ENCODE data around the gene PAPPA.

Gene PAPPA

DNA sequence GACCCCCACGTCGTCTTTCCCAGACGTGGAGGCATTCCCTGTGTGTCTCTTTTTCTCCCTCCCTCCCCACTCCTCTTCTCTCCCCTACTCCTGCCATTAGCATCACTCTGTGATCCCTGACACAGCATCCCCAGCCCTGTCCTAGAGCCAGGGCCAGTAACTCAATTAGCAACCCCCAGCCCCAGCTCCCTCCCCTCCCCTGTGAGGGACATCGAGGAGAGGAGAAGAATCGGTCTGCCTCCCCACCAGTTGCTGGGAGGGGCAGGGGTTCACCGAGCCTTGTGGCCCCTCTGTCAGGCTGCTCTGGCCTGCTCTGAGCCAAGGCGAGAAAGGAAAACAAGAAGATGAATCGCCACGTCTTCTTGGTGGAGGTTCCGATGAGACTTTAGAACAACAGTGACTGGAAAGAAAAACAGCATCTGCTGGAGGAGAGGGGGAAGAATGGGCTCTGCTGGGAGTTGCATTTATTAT is 123.1 kb downstream of the PAPPA start:
- DNase-seq (ENCODE audit: low spot score), result no peak

DNA sequence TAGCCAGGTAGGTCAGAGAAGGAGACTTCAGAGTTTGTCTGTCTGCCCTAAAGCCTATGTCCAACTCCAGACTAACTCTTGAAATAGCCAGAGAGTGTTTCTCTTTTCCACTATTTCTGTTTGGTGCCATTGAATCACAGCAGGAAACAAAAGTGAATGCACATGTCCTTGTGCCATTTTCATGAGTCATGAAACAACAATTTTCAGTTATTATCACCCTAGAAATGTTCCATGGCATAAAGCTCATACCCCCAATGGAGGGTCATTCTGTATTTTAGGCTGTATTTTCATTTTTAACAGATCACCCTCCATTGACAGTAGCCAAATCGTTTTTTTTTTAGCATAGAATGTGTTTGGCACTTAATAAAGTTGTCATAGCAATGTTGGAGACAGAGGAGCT is 124.7 kb downstream of the PAPPA start:
- DNase-seq (ENCODE audit: low spot score), result no peak

DNA sequence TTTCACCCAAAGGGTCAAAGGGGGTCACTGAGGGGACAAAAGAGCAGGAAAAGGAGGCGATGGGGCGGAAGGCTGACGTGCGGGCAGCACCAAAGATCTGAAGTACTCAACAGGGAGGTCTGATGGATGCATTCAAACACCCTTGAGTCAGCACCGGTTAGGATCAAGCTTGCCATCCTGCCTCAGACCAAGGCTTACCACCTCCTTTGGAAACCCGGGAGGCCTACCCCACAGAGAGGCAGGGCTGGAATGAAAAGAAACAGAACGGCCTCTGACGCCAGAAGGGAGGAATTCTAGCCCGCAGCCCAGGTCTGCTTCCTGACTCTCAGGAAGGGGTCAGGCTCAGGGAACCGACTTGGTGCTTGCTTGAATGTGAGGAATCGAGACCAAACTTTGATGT is 125.6 kb downstream of the PAPPA start:
- no peak for DNase-seq (ENCODE audit: low spot score)

DNA sequence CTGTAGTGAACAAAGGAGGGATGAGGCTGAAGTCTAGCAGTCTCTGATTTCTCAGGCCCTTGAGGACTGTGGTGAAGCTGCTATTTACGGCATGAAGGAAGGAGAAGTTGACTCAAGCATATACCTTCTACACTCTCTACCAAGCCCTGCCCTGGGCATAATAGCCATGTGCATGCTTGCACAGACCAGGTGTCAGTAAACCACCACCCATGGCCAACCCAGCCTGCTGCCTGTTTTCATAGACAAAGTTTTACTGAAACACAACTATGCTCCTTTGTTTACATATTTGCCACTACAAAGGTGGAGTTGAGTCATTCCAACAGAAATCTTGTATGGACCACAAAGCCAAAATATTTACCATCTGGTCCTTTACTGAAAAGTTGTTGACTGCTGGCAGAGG is 126.9 kb downstream of the PAPPA start:
- DNase-seq (ENCODE audit: low spot score), result no peak

DNA sequence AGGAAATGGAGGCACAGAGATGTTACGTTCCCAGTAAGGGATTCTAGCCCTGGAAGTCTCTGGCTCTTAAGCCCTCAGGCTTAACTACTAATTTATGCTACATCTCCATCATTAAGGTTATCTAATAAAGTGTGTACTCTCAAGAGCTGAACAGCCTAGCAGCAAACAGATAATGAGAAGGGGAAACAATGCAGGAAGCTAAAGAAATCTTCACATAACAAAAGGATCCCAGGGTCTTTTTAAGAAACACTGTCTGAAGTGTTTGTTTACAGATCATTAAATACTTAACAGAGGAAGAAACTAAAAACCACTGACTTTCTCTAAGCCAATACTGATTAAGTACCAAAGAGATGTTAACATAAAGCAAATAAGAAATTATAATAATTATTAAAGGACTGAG is 129.0 kb downstream of the PAPPA start:
- DNase-seq (ENCODE audit: low spot score), result no peak

DNA sequence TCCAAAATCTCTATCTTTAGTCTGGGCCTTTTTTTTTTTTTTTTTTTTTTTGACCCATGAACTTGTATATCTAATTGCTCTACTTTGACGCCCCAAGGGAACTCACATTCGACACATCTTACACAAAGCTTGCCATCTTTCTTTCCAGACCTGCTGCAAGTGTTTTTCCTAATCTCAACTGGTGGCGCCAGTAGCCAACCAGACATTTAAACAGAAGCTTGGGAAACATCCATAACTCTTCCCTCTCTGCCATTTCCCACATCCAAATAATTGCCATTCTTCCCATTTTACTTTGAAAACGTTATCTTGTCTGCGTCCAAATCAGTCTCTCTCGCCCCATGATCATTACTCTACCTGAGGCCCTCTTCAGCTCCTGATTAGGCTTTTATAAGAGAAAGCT is 130.9 kb downstream of the PAPPA start:
- no peak for DNase-seq (ENCODE audit: low spot score)

DNA sequence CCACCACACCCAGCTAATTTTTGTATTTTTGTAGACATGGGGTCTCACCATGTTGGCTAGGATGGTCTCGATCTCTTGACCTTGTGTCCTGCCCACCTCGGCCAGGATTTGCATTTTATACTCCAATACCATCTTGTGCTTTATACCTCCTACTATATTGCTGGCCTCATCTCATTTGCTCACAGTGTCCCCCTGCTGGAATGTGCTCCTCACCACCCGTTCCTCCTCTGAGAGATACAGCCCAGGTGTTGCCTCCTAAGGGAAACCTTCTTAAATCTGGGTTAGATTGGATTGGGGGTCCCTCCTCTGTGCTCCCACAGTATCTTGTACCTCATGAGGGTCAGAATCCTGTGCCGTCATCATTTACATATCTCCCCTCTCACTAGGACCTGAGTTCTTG is 131.7 kb downstream of the PAPPA start:
- no peak for DNase-seq (ENCODE audit: low spot score)

DNA sequence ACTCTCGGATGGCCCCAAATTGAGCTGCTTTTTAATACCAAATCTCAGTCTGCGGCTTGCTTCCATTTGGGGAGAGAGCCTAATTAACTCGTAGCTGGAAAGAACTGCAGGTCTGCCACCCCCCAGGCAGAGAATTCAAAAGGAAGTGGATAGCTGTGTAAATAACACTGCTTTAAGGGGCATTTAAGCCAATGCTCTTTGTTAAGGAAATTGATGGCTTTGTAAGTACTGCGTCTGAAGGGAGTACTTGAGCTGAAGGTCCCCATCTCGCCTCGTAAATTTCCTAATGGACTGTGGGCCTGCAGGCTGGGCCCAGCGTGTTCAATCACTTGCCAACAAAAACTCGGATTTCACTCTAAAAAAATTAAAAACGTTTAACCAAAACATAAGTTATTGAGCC is 132.7 kb downstream of the PAPPA start:
- no peak for DNase-seq (ENCODE audit: low spot score)

DNA sequence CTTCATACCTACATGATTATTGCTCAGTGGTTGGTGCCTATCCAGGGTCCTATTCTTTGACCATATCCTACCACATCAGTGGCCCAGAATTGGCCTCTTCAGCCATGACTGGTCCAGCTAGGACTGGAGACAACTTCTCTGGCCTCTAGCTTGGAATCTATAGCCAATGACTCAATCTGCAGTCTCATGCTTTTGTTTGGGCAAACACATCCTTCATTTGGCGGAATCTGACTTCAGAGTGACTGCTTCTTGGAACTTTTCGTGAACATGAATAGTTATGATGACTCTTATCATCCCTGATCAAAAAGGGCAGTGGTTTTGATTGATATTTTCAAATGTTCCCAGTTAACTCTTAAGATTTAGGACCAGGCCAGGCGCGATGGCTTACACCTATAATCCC is 134.1 kb downstream of the PAPPA start:
- no peak for DNase-seq (ENCODE audit: low spot score)

DNA sequence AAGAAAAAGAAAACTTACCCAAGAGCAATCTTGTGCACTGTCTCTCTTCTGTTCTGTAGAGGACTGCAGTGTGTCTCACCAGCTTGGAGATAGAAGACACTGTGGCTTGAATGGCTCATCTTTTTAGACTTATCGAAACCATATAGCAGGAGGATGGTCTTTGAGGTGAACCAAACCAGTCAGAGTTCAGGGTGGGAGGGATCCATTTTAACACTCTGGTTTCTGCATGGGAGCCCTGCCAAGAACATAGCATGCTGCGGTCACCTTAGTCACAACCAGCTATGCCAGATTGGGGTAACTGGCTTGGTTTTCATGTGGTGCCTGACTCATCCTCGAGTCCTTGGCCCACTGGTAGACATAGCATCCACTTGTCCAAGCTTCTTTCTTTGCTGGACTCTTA is 135.1 kb downstream of the PAPPA start:
- no peak for DNase-seq (ENCODE audit: low spot score)

DNA sequence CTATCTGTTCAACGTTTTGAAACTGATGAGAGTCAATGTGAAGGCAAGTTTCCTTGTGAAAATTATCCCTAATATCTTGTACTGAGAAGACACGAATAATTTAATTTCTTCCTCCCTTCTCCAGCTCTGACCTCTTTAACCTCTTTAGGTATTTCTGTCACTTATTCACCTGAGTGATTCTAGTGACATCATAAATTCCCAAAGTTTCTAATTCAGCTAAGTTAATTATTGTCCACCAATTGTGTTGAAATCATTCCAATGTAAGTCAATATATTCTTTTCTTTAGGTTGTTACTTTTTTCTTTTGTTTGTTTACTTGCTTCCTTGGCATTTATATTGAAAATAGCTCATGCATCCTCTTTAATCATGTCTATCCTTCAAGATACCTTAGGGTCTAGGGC is 143.8 kb downstream of the PAPPA start:
- no peak for DNase-seq (ENCODE audit: low spot score)

DNA sequence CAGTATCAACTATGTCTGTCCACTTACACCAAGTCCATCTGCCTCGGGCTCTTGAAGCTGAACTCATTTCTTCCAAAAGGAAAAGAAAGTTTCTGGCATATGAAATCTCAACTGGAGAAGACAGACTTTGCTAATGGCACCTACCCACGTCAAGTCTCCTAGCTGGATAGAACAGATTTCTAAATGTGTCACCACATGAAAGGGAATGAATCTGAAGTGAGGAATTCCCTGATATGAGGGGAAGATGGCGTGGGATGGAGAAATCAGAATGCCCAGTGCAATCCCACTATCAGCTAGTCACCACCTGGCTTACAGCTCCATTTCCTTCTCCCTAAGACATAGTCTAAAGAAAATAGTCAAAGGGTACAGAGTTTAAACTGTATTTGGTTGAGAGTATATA is 144.7 kb downstream of the PAPPA start:
- no peak for DNase-seq (ENCODE audit: low spot score)

DNA sequence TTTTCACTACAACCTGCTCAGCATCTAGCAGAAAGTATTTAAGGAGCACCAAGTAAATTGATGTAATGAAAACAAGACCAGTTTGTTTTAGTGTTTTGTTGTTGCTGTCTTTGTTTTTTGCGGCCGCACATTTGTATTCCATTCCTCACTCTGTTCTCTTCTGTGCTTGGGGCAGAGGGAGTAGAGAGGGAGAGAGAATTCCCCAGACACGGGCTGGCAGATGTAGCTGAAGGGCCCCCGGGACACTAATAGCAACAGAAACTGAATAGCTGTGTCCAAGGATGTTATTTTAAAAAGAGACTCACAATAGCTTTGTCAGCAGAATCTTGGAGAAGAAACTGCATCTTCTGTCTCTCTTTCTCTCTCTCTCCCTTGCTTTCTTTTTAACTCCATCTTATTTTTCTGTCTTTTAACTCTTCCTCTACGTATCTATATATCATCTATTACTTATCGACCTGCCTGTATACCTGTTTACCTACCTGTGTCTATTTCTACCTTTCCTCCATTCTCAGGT is 145.3 kb downstream of the PAPPA start:
- DNase-seq (ENCODE audit: low spot score), result no peak

DNA sequence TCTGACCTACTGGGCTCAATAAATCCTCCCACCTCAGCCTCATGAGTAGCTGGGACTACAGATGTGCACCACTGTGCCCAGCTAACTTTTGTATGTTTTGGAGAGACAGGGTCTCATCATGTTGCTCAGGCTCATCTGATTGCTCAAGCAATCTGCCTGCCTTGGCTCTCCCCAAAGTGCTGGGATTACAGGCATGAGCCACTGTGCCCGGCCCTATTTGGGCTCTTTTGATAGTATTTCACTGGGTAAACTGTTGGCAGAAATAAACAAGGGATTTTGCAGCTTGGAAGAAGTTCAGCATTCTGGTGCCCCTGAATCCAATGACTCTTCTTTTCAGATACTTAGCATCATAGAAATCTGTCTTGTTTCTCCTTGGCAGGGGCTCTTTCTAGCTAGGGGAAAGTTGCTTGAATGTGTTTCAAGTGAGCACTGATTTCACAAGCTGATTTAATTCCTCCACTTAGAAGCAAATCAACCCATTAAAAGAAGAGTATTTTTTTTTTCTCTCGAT is 146.8 kb downstream of the PAPPA start:
- no peak for DNase-seq (ENCODE audit: low spot score)

DNA sequence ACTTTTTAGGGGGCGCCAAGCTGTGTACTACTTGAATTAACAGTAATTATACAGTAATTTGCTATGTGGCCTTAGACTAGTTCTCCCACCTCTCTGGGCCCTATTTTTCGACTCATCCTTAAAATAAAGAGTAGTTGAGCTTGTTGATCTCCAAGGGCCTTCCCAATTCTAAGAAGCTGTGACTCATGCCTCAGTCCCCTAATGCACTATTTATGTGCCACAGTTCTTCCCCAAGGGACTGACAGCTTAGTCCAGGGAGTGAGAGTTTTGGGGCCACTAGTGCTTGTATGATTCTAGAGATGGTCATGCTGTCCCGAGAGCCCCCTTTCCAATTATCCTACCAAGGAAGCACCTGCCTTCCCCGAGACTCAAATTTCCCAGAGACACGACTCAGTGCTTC is 149.7 kb downstream of the PAPPA start:
- no peak for DNase-seq (ENCODE audit: low spot score)

DNA sequence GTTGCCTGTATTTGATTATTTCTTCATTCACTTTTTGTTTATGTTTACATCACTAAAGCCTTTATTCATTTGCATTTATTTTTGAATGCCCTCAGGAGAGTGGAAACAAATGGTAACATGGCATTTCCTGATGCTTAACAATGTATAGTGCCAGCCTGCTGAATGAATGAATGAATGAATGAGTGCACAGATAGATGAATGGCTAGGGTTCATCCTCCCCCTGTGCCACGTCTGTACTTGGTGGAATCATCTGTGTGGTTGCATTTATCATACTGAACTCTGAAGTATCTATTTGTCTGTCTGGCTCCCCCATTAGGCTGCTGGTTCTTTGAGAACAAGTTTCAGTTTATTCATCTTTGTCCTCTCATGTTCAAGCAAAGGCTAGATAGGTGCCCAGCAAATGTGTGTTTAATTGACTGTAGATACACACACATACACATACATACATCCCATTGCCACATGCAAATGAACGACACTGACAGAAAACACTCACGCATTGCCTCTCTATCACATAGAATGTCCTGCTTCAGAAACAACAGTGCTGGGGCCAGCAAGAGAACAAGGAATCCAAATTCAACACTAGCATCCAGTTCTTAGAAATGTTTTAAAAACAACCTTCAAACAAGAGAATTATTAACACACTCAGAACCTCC is 150.4 kb downstream of the PAPPA start:
- no peak for DNase-seq (ENCODE audit: low spot score)

DNA sequence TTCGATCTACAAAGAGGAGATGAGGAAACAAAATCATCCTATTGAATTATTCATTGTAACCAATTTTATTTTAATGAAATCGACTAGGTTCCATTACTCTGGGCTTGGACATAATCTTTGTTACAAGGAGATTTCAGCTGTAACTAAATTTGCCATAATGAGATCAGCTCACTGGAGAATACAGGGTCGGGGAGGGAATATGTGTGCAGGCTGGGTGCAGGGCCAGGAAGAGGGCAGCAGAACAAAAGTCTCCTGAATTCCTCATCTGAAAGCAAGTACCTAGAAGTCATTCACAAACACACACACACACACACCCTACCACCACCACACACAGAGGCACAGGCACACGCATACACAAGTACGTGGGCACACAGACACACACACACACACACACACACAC is 151.2 kb downstream of the PAPPA start:
- no peak for DNase-seq (ENCODE audit: low spot score)

DNA sequence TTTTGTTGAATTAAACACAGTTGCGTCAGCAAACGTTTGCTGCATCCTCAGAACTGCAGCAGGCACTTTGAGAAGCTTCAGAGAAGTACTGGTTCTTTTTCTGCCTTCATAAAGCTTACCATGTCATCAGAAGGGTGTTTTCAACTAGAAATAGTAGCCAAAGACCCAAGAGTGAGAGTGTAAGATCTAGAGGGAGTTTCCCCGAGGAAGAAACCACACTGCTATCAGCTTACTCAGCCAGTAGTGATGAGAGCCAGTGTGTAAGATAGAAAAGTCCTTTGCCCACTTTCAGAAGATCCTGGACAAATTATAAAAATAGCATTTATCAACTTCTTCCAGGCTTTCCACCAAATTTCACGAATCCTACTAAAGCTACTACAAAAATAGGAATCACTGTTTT is 154.5 kb downstream of the PAPPA start:
- DNase-seq (ENCODE audit: low spot score), result no peak

DNA sequence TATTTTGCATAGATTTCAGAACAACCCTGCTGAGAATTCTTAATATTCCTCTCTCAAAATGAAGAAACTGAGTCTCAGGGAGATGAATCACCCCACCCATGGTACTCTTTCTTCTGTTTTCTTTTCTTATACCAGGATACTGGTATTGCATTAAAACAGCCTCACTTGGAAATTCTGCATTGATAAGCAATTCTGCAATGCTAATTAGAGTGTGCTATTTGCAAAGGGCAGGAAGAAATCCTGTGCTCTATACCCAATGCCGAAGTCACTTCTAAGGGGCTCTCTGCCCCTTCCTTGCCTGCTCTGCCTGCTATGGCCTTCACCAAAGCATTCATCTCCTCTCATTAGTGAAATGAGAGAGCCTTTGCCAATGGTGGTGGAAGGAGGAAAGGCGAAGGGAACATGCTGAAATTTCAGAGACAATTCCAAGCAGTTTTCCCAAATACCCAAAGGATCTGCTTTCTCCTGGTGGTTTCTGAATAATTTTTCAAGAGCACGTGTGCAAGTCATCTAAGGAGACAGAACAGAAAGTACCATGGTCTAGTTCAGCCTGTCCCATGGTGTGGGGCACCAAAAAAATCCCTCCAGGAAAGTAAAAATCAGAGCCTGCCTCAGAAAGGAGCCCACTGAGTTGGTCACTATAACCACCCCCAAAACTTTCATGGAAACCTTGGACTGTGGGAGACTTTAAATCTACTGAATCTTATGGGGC is 156.5 kb downstream of the PAPPA start:
- no peak for DNase-seq (ENCODE audit: low spot score)

DNA sequence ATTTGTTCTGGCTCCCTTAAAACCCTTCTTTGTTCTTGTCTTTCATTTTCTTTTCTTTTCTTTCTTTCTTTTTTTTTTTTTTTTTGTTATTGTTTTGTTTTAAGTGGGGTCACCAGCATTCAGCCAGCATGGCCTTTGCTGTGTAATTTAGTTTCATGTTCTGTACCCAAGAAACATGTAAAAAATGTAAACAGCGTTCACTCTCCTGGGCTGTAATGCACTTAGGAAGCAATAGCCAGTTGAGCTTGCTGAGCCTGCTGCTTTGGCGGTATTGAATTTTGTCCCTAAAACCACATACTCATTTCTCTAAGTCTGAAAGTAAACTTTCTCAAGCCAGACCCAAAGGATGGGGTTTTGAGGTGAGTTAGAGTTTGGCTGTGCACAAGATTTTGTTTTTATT is 158.6 kb downstream of the PAPPA start:
- no peak for DNase-seq (ENCODE audit: low spot score)

DNA sequence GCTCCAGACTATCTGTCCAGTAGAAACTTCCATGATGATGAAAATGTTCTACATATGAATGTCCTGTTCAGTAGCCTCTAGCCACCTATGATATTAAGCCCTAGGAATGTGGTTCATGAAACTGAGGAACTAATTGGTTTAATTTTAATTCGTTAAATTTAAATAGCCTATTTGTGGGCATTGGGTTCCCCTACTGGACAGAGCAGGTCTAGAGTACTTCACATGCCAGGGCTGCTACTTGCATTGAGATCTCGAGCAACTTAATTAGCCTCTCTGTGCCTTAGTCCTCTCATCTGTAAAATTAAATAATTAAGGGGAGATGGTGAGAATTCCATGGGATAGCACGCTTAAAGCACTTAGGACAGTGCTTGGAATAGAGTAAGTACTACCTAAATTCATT is 160.0 kb downstream of the PAPPA start:
- no peak for DNase-seq (ENCODE audit: low spot score)

DNA sequence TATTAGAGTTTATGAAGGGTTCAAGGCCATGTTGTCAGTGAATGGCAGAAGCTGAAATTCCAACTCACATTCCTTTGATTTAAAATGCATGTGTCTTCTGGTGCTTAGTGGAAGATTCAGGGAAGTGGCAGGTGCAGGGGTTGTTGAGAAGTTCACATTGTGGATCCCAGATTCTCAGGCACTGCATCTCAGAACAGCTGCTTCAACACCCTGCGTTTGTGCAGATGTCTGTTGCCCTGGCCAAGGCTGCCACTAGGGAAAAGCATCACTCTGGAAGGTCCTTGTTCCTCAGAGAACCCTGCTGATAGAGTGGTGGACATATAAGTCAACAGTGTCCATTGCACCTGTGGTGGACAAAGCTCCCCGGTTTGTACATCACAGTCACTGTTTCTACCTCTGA is 162.7 kb downstream of the PAPPA start:
- no peak for DNase-seq (ENCODE audit: low spot score)

DNA sequence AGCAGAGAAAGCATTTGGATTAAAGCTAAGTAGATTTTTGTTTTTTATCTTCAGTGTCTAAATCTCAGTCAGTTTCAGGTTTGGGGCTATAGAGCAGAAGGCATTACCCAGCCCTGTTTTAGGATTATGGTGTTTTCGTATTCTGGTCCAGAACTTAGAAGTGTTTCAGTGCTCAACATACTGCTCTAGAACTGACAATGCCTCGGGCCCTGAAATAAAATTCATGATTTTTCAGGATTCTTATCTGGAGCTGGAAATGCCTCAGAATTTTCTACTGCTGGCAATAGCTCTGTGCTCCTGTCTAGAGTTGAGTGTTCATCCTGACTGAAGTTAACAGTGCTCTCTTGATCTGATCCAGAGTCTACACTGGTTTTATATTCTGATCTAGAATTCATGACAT is 163.9 kb downstream of the PAPPA start:
- no peak for DNase-seq (ENCODE audit: low spot score)
